LNCAP (cell line): Measurements from ENCODE around the gene PLAC9.

Experiments used
- CTCF ChIP-seq: fragments of 450-650 bp; IDR thresholded peaks from 2 replicates; pipeline ENCODE4 v1.5.1; 2017; ENCODE audit warnings: mild to moderate bottlenecking

Gene PLAC9

GRCh38 chr10:80184291-80184690, 51.8 kb downstream of the PLAC9 start:
- TF ChIP-seq CTCF, result no peak

GRCh38 chr10:80185578-80186299, 53.2 kb downstream of the PLAC9 start:
- TF ChIP-seq CTCF, result no peak

GRCh38 chr10:80186364-80187012, 54.0 kb downstream of the PLAC9 start:
- TF ChIP-seq CTCF, result no peak

GRCh38 chr10:80187060-80187459, 54.5 kb downstream of the PLAC9 start:
- TF ChIP-seq CTCF, result no peak

- TF ChIP-seq CTCF, result no peak
These were observed 55.2 kb downstream of the PLAC9 start for GRCh38 chr10:80187465-80188409.

- TF ChIP-seq CTCF, result no peak
These were observed 56.2 kb downstream of the PLAC9 start for GRCh38 chr10:80188713-80189112.

GRCh38 chr10:80191589-80192270, 59.2 kb downstream of the PLAC9 start:
- TF ChIP-seq CTCF, result no peak
